HG03064 (cell line): Measurements from ENCODE around the gene S100A9.
"Not testable (repeated sequence)": the region's sequence is repeated elsewhere in the genome, so short reads cannot be mapped to it uniquely, and the experiment has no call there.

Experiments used
- ATAC-seq: cut with Tn5 transposase; IDR thresholded peaks from one replicate; pipeline ENCODE4 v1.9.1; 2021; ENCODE audit warnings: low read depth; ENCODE audit not compliant: unreplicated experiment

The S100A9 gene

GRCh38 chr1:153403421-153404085, 45.9 kb downstream of the S100A9 start:
- ATAC-seq: no peak

DNA sequence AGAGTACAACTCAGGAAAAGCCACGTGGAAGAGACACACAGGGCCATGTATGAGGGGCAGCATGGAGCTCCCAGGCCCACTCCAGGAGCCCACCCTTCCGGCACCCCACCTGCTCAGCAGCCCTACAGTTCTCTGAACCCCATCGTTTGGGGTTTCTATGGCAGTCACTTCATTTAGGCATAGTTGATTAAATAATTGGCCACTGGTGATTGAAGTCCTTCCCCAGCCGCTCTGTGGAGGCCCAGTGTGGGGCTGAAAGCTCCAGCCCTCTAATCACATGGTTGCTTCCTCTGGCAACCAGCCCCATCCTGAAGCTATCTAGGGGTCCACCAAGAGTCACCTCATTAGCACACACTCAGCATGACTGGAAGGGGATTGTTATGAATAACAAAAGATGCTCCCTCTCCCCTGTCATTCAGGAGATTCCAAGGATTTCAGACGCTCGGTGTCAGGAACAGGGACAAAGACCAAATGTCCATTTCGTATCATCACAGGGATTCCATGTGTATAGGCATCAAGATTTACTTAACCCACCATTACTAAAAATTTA, 46.5 kb downstream of the S100A9 start:
- ATAC-seq: no peak

DNA sequence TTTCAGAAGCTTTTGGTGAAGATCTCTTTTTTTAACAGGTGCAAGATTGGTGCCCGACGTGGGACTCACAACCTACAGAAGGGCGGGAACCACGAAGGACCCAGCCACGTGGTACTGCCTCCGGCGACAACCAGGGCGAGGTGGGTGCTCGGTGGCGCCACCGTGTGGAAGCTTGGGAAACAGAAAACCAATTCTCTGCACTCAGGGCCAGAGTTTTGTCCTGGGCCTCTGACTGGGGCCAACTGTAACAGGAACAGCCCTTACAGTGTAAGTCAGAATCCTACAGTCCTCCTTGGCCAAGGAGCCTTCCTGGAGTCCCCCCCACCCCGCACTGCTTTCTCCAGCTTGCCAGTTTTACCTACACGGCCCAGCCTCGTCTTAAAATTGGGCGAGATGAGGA, 47.1 kb downstream of the S100A9 start:
- no peak for ATAC-seq

GRCh38 chr1:153405825-153406599, 48.4 kb downstream of the S100A9 start:
- not testable (repeated sequence) for ATAC-seq

- not testable (repeated sequence) for ATAC-seq
Observed at GRCh38 chr1:153407274-153407673, 49.6 kb downstream of the S100A9 start.
